Measurements from ENCODE around the gene IGF1R. TPM values are rescaled to one million over a fixed set of nuclear protein-coding genes. Genes with fewer than 3 reads are reported as not detected.
A peak's percentile ranks its signal among the peaks of the same experiment; 100 is the strongest.

IGF1R gene
- total and polyA plus RNA-seq, 2 of the 8 experiments (the other 6 are each of a cell fraction or from before 2014, with no cell fraction given) = 32.9 to 109 TPM

DNA sequence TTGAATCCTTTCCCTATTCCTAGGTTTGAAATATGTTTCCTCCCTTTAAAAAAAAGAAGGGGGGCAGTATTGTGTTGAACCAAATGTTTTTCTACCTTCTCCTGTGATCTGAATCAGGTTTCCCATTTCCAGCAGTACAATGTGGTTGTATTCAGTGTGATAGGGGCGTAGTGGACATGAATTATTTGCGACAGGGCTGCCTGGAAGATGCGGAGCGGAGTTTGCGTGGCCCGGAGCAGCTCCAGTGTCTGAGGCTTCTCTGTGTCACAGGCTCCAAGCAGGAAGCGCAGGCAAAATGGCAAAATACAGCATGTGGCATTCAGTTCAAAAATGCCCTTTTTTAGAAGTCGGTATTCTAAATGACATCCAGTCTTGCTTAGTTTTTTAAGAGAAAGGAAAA, 204.8 kb downstream of the IGF1R start (continued):
- TF ChIP-seq, protein P1, sequence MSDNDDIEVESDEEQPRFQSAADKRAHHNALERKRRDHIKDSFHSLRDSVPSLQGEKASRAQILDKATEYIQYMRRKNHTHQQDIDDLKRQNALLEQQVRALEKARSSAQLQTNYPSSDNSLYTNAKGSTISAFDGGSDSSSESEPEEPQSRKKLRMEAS (IDR thresholded peaks at IDR 0.05) = peak; percentile 28; the same call in 1 of the 2 replicates
- TF ChIP-seq TAF7 (optimal IDR thresholded peaks at IDR 0.05; ENCODE audit: borderline replicate concordance, low read depth, low read length) (no peak), GTF2F1 (IDR thresholded peaks at IDR 0.05; ENCODE audit: borderline replicate concordance, low read depth, low read length) (no peak), ZNF274 (IDR thresholded peaks at IDR 0.05; ENCODE audit: borderline replicate concordance, extremely low read depth, low read length) (no peak), BACH1 (IDR thresholded peaks at IDR 0.05; ENCODE audit: low read length) (0 out of 2 replicates have a peak, but pooled peaks have one; percentile 9), SP1 (IDR thresholded peaks at IDR 0.05; ENCODE audit: low read depth, low read length) (peak; percentile 92), CBX8 (IDR thresholded peaks at IDR 0.05; ENCODE audit: borderline replicate concordance, low read depth, low read length) (no peak), HDAC6 (IDR thresholded peaks at IDR 0.05; ENCODE audit: low read depth, low read length) (no peak), SIRT6 (IDR thresholded peaks at IDR 0.05; ENCODE audit: low read length) (no peak)
